K562 (cell line): ENCODE results near the gene PTTG1IP. TPM values are rescaled to one million over a fixed set of nuclear protein-coding genes. Genes with fewer than 3 reads are reported as not detected.

Experiments
- ARID1B ChIP-seq: fragments of 450-650 bp; IDR thresholded peaks from 2 replicates; pipeline ENCODE4 v1.6.1; 2016; ENCODE audit warnings: antibody characterized with exemption, mild to moderate bottlenecking, inconsistent platforms
- C11orf30 ChIP-seq: fragments of 450-650 bp; IDR thresholded peaks from 2 replicates; pipeline ENCODE4 v1.6.1; 2016; ENCODE audit warnings: low read depth, mild to moderate bottlenecking
- CREM ChIP-seq: IDR thresholded peaks from 2 replicates; pipeline ENCODE4 v1.6.1; 2014; ENCODE audit warnings: antibody characterized with exemption, low read depth
- FOXJ2 ChIP-seq: fragments of 200-800 bp; sonication (Bioruptor generic); IDR thresholded peaks from 2 replicates; pipeline ENCODE4 v1.6.1; 2016; ENCODE audit warnings: missing genetic modification characterization, missing compliant biosample characterization
- MGA ChIP-seq: fragments of 450-650 bp; IDR thresholded peaks from 2 replicates; pipeline ENCODE4 v1.6.1; 2016; ENCODE audit warnings: mild to moderate bottlenecking, moderate library complexity
- MITF ChIP-seq: IDR thresholded peaks from 2 replicates; pipeline ENCODE4 v1.6.1; 2014; ENCODE audit warnings: antibody characterized with exemption
- NR2C2 ChIP-seq, 2 experiments: fragments of 200-800 bp in 1 of 2; sonication (Bioruptor generic) in 1 of 2; sonication (generic) in 1 of 2; formaldehyde crosslinking in 1 of 2; IDR thresholded peaks; 2 replicates each; pipeline versions ENCODE4 v1.6.1 to v1.8.0; 2016 to 2022; ENCODE audit warnings: mild to moderate bottlenecking in 1 of 2, missing compliant biosample characterization in 1 of 2, missing genetic modification characterization in 1 of 2, missing genetic modification reagents in 1 of 2
- RNF2 ChIP-seq: sonication (generic); IDR thresholded peaks from 2 replicates; pipeline ENCODE4 v1.6.1; 2016
- SMARCA4 ChIP-seq: fragments of 450-650 bp; IDR thresholded peaks from 2 replicates; pipeline ENCODE4 v1.6.1; 2016
- SMARCA5 ChIP-seq: fragments of 450-650 bp; IDR thresholded peaks from 2 replicates; pipeline ENCODE4 v1.6.1; 2016
- SP1 ChIP-seq: sonication (generic); formaldehyde crosslinking; IDR thresholded peaks from 2 replicates; pipeline ENCODE4 v1.8.1; 2022; ENCODE audit warnings: mild to moderate bottlenecking, missing genetic modification reagents
- ZNF384 ChIP-seq: IDR thresholded peaks from 2 replicates; pipeline ENCODE4 v1.6.1; 2012; ENCODE audit warnings: low read depth, low read length, improper control_type of control experiment
- polyA plus RNA-seq, 8 experiments: library from polyadenylated mRNA; depleted of rRNA in 4 of 8; stranded (reverse) in 5 of 8; unstranded in 3 of 8; fragments of >200 nt; fragmentation: Nextera tagmentation in 2 of 8; fragmentation: Illumina TruSeq in 1 of 8; extraction: Ambion mirVana in 2 of 8; extraction: Trizol in 1 of 8; gene quantifications; 2 replicates each; pipeline versions ENCODE4 v1.2.1 to v1.2.3, GENCODE V29; 2011 to 2014; ENCODE audit warnings: inconsistent platforms in 1 of 8, missing spikeins in 1 of 8
- total RNA-seq, 7 experiments: library from RNA; depleted of rRNA in 6 of 7; stranded (reverse); fragments of >200 nt in 6 of 7; fragmentation: Illumina TruSeq in 2 of 7; extraction: Trizol in 2 of 7; gene quantifications; 2 replicates each; pipeline versions ENCODE4 v1.2.1 to v1.2.3, GENCODE V29; 2011 to 2021; ENCODE audit warnings: low replicate concordance in 1 of 7

Gene PTTG1IP
- total and polyA plus RNA-seq, 9 of the 15 experiments (the other 6 are each of a cell fraction or from before 2014, with no cell fraction given): 5.0 to 99.3 (median 82.4) TPM

GRCh38 chr21:44869781-44870747 lies 3.4 kb downstream of the PTTG1IP start (continued):
- TF ChIP-seq MGA (0 out of 2 replicates have a peak, but pooled peaks have one; percentile 17), ZNF384 (peak; percentile 67), CREM (peak; percentile 9; the same call in 1 of the 2 replicates), MITF (0 out of 2 replicates have a peak, but pooled peaks have one; percentile 10), ARID1B (peak; percentile 81), SMARCA4 (peak; percentile 91), NR2C2 (CRISPR knock-in tag; IDR thresholded peaks at IDR 0.05) (no peak), NR2C2 (tag; IDR thresholded peaks at IDR 0.05) (peak; percentile 23; the same call in 1 of the 2 replicates), RNF2 (peak; percentile 19; the same call in 1 of the 2 replicates), SP1 (CRISPR knock-in tag) (no peak), C11orf30 (peak; percentile 10; the same call in 1 of the 2 replicates), FOXJ2 (tag) (peak; percentile 84; the same call in 1 of the 2 replicates), SMARCA5 (0 out of 2 replicates have a peak, but pooled peaks have one; percentile 12)
